Activated CD4-positive, alpha-beta memory T cell treated with anti-CD3 and anti-CD28 coated beads, Interleukin-2, amount 10 ng/mL, durations not matched to agents 7 days and 5 days (primary cell): Measurements from ENCODE around the gene TF. TPM values are rescaled to one million over a fixed set of nuclear protein-coding genes. Genes with fewer than 3 reads are reported as not detected.

Experiments
- CTCF ChIA-PET: fragments of 350-600 bp; sonication (Branson Sonifier 250); formaldehyde crosslinking; loops from one replicate; lab custom pipeline; 2021; ENCODE audit warnings: antibody characterized with exemption, inconsistent platforms; lab: Charles Lee
- POLR2A ChIA-PET: fragments of 350-600 bp; sonication (Branson Sonifier 250); formaldehyde crosslinking; loops from one replicate; lab custom pipeline; 2021; ENCODE audit warnings: antibody characterized with exemption; lab: Charles Lee
- DNase-seq: peaks from one replicate; pipeline ENCODE4 v3.0.0-alpha.2; 2020
- H3K27ac Mint-ChIP-seq: one replicate; pipeline ENCODE4 v1.8.0; 2021; ENCODE audit warnings: mild to moderate bottlenecking, mixed read lengths
- H3K27me3 Mint-ChIP-seq: one replicate; pipeline ENCODE4 v1.8.0; 2021; ENCODE audit warnings: mixed read lengths
- H3K36me3 Mint-ChIP-seq: one replicate; pipeline ENCODE4 v1.8.0; 2021; ENCODE audit warnings: low read depth, mixed read lengths
- H3K4me1 Mint-ChIP-seq: one replicate; pipeline ENCODE4 v1.8.0; 2021; ENCODE audit warnings: mixed read lengths
- H3K4me3 Mint-ChIP-seq: one replicate; pipeline ENCODE4 v1.8.0; 2021; ENCODE audit warnings: mild to moderate bottlenecking, mixed read lengths
- H3K9me3 Mint-ChIP-seq: one replicate; pipeline ENCODE4 v1.8.0; 2021; ENCODE audit warnings: mixed read lengths
- total RNA-seq, 2 experiments: library from RNA; stranded (reverse); gene quantifications; one replicate each; pipeline ENCODE4 v1.2.3, GENCODE V29; 2021

Gene TF
- total RNA-seq, 2 experiments from 2014 or later, result 0.15 to 1.2 TPM

GRCh38 chr3:133842158-133842557 lies 96.0 kb downstream of the TF start:
- ChIA-PET CTCF (no interaction called here), POLR2A (no interaction called here)
- Mint-ChIP-seq H3K27me3 (peaks cover under 1% of the 10 kb centered on the region), H3K9me3 (no peaks in the 10 kb centered on the region), H3K4me1 (no peaks in the 10 kb centered on the region), H3K36me3 (no peaks in the 10 kb centered on the region), H3K4me3 (no peak overlapping the region), H3K27ac (no peak overlapping the region)
- DNase-seq, result no peak

- POLR2A ChIA-PET, result interaction anchor here (1.1 kb wide), 1 partner anchor 58 kb away, joined by 3 read pairs; no protein-coding TSS in a partner anchor
- DNase-seq, result no peak
- Mint-ChIP-seq H3K36me3 (no peaks in the 10 kb centered on the region), H3K4me1 (no peaks in the 10 kb centered on the region), H3K9me3 (no peaks in the 10 kb centered on the region), H3K4me3 (no peak overlapping the region), H3K27ac (no peak overlapping the region), H3K27me3 (peaks cover 7% of the 10 kb centered on the region)
- CTCF ChIA-PET, result no interaction called here
Measured at GRCh38 chr3:133843634-133844033, 97.4 kb downstream of the TF start.

GRCh38 chr3:133845127-133845526 lies 98.9 kb downstream of the TF start:
- POLR2A ChIA-PET, result no interaction called here
- Mint-ChIP-seq H3K27ac (no peak overlapping the region), H3K27me3 (peaks cover 7% of the 10 kb centered on the region), H3K9me3 (no peaks in the 10 kb centered on the region), H3K4me1 (peaks cover 2% of the 10 kb centered on the region), H3K36me3 (no peaks in the 10 kb centered on the region), H3K4me3 (no peak overlapping the region)
- DNase-seq, result no peak
- CTCF ChIA-PET, result no interaction called here

Other genes starting within 250 kb of the TF start
- 100 to 1,000 TPM; 198 to 211 TPM for gene CDV3, start 172.7 kb upstream of the TF start, total RNA-seq
- 10 to 100 TPM; 76.9 to 82.4 TPM for gene TOPBP1, start 84.5 kb upstream of the TF start, total RNA-seq
- 10 to 100 TPM; 44.5 to 46.8 TPM for gene SRPRB, start 59.4 kb downstream of the TF start, total RNA-seq
- 1 to 10 TPM; 3.3 to 4.5 TPM for gene RAB6B, start 149.5 kb downstream of the TF start, total RNA-seq